WTC11 (cell line): ENCODE results near the gene ALKBH8.

ENCODE experiments used
- ATF1 ChIP-seq: sonication (generic); formaldehyde crosslinking; IDR thresholded peaks from 2 replicates; pipeline ENCODE4 v1.8.1; 2023; ENCODE audit warnings: mild to moderate bottlenecking, moderate library complexity, missing genetic modification reagents
- CTCF ChIP-seq: fragments of 200-600 bp; IDR thresholded peaks from 2 replicates; pipeline ENCODE4 v1.8.0; 2022; ENCODE audit warnings: antibody characterized with exemption
- E2F1 ChIP-seq: sonication (generic); formaldehyde crosslinking; IDR thresholded peaks from 2 replicates; pipeline ENCODE4 v1.8.0; 2022; ENCODE audit warnings: mild to moderate bottlenecking, missing genetic modification reagents
- IRF1 ChIP-seq: sonication (generic); formaldehyde crosslinking; IDR thresholded peaks from 2 replicates; pipeline ENCODE4 v1.8.0; 2023; ENCODE audit warnings: missing genetic modification reagents
- MAX ChIP-seq: sonication (generic); formaldehyde crosslinking; IDR thresholded peaks from 2 replicates; pipeline ENCODE4 v1.8.0; 2022; ENCODE audit warnings: mild to moderate bottlenecking, missing genetic modification reagents
- NFE2L1 ChIP-seq: sonication (generic); formaldehyde crosslinking; IDR thresholded peaks from 2 replicates; pipeline ENCODE4 v1.8.1; 2023; ENCODE audit warnings: missing genetic modification reagents
- NR3C1 ChIP-seq: sonication (generic); formaldehyde crosslinking; conservative IDR thresholded peaks from 2 replicates; pipeline ENCODE4 v1.8.1; 2023; ENCODE audit warnings: low read depth, mild to moderate bottlenecking, missing genetic modification reagents
- TCF7 ChIP-seq: sonication (generic); formaldehyde crosslinking; IDR thresholded peaks from 2 replicates; pipeline ENCODE4 v1.8.0; 2022; ENCODE audit warnings: mild to moderate bottlenecking, low read depth, missing genetic modification reagents, moderate library complexity
- ZNF121 ChIP-seq: sonication (generic); formaldehyde crosslinking; IDR thresholded peaks from 2 replicates; pipeline ENCODE4 v1.8.0; 2023; ENCODE audit warnings: missing genetic modification reagents
- ZNF281 ChIP-seq: sonication (generic); formaldehyde crosslinking; IDR thresholded peaks from 2 replicates; pipeline ENCODE4 v1.8.0; 2023; ENCODE audit warnings: mild to moderate bottlenecking, missing genetic modification reagents
- ZNF416 ChIP-seq: fragments of 250-450 bp; sonication (Bioruptor Pico); IDR thresholded peaks from 2 replicates; pipeline ENCODE4 v1.9.0; 2021; ENCODE audit warnings: mild to moderate bottlenecking, inconsistent platforms

GRCh38 chr11:107538821-107539220 is 26.7 kb downstream of the ALKBH8 start:
- no peak for TF ChIP-seq MAX (CRISPR knock-in tag)
- no peak for TF ChIP-seq CTCF
- TF ChIP-seq E2F1 (CRISPR knock-in tag): no peak
- TF ChIP-seq ZNF281 (CRISPR knock-in tag): no peak
- TF ChIP-seq ZNF121 (CRISPR knock-in tag): no peak
- no peak for TF ChIP-seq ATF1
- TF ChIP-seq ZNF416: no peak
- no peak for TF ChIP-seq NFE2L1
- TF ChIP-seq IRF1: no peak
- TF ChIP-seq TCF7 (CRISPR knock-in tag): no peak
- no peak for TF ChIP-seq NR3C1 (CRISPR knock-in tag)
